ENCODE results near the gene IQCH. TPM values are rescaled to one million over a fixed set of nuclear protein-coding genes. Genes with fewer than 3 reads are reported as not detected.
A peak's percentile ranks its signal among the peaks of the same experiment; 100 is the strongest.

IQCH gene
- total RNA-seq, 1 experiment from 2014 or later = 1.9 TPM

- no peak for DNase-seq (ENCODE audit: low spot score)
Measured at GRCh38 chr15:67300266-67301025, 45.9 kb downstream of the IQCH start.

DNA sequence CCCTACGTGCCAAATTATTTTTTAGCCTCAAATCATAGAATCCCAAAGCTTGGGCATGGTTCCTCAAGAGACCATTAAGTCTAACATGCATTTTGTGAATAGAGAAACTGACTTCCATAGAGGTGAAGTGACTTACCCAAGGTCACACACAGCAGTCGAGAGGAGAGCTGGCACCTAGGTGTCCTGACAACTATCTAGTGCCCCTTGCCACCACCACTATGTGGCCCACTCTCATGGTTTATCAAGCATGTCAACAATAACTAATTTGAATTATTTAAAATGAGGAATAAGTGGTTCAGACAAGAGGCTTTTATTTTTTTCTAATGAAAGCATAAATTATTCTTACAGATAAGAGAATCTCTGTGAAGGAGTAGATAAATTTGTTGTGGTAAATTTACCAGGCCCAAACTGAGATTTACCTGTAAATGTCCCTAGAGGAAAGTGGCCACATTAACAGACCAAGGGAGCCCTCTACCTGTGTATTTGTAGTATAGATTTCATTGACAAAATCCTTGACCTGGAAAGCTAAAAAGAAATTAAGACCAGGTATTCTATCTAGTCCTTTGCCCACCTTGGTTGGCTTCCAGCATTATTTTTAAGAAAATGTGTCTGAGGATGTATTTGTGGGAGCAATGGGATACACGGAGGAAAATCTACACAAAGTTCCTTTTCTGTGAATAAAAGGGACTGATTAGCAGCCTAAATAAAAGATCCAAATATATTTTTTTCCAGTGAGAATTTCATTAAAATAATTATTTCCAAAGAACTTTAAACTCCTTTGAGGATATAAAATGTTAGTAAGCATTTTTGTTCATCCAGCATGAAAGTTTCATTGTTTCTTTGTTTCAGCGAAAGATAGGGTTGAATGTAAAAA lies 49.1 kb downstream of the IQCH start:
- peak; percentile 81 for DNase-seq (ENCODE audit: low spot score)

GRCh38 chr15:67304778-67305177 lies 50.2 kb downstream of the IQCH start:
- DNase-seq (ENCODE audit: low spot score) = no peak

DNA sequence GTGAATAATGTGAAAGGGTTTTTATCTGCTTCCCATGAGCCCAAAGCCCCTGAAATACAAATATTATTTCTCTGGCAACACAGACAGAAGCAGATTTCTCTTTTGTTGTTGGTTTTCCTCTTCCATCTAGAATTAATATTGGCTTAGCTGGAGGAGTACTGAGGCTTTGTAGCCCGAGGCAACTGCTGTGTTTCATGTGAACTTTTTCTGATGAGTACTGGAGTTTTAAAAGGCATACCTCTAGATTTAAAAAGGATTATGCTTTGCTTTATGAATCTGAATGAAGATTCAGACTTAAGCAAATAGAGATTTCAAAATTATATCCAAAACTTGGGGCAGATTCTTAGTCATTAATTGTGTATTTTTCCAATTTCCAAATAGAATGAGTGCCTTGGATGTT lies 50.9 kb downstream of the IQCH start:
- DNase-seq (ENCODE audit: low spot score) = no peak

- DNase-seq (ENCODE audit: low spot score) = no peak
Measured at GRCh38 chr15:67307156-67307555, 52.6 kb downstream of the IQCH start.

GRCh38 chr15:67307889-67308597 lies 53.5 kb downstream of the IQCH start:
- no peak for DNase-seq (ENCODE audit: low spot score)

GRCh38 chr15:67311731-67312130 lies 57.1 kb downstream of the IQCH start:
- DNase-seq (ENCODE audit: low spot score) = no peak

DNA sequence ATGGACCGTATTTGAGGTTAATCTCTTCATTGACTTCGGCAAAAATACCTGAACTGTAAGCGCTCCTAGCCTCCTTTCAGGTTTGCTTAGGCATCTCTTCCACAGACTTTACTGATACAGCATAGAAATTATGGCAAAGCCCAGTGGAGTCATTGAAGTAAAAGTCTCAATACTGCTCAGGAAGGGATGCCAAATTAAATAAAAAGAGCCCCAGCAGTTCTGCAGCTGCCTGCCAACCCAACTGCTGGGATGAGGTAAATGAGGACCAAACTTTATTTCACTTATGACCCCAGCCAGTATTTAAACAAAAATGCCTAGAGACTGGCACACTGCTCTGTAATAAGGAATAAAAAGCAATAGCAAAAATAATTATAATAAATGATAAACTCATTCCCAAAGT lies 65.4 kb downstream of the IQCH start:
- no peak for DNase-seq (ENCODE audit: low spot score)

DNA sequence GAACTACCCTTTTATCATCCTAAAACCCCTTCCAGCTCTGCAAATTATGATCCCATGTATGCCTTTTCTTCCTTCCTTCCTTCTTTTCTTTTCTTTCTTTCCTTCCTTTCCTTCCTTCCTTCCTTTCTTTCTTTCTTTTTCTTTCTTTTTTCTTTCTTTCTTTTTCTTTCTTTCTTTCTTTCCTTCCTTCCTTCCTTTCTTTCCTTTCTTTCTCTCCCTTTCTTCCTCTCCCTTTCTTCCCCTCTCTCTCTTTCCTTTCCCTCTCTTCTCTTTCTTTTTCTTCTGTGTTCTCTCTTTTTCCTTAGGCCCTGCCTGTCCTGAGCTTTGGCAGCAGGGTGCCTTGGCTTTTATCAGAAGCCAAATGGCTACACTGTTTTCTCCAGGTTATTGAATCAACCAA lies 66.8 kb downstream of the IQCH start:
- DNase-seq (ENCODE audit: low spot score) = no peak

DNA sequence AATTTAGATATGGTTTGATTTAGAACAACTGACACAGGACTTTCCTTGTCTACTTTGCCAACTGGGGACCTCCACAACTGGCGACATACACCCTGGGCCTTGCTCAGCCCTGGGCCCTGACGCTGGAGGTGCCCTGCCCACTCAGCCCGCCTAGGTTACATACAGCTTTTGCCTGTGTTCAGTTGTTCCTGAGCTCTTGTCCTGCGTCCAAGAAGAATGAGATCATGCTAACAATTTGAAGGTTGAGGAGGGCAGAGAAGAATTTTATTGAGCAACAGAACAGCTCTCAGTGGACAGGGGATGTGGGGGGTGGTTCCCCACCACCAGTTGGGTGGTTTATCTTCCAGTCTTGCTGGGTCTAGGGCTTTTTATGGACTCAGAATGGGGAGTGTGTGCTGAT lies 67.9 kb downstream of the IQCH start:
- DNase-seq (ENCODE audit: low spot score) = no peak

DNA sequence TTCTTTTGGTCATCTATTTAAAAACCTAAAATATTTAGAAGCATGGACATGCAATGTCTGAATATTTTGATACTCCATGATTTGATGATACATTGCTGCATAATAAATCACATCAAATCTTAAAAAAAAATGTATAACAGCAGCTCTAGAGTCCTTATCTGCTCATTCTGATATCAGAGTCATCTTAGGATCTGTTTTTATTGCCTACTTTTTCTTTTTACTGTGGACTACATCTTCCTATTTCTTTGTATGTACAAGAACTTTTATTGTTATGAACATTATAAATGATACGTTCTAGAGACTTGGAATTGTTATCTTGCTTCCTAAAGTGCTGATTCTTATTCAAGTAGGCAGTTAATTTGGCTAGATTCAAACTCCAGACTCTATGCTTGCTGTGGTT lies 72.7 kb downstream of the IQCH start:
- DNase-seq (ENCODE audit: low spot score) = no peak

DNA sequence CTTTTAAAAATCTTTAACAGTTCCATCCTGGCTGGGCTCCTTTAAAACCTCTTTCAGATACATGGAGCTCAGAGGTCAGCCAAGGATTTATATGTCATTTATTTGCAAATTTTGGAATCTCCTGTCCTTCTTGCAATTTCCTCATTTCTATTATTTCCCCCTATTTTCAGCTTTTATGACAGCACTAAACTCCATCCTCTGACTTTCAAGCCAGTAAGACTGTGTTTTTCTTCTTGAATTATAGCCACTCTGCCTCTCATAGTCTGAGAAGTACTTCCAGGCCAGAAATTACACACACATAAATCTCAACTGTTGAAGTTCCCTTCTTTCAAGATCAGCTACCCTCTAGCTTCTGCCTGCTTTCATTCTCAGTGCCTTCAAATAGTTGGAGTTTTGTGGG lies 73.2 kb downstream of the IQCH start:
- DNase-seq (ENCODE audit: low spot score) = no peak

DNA sequence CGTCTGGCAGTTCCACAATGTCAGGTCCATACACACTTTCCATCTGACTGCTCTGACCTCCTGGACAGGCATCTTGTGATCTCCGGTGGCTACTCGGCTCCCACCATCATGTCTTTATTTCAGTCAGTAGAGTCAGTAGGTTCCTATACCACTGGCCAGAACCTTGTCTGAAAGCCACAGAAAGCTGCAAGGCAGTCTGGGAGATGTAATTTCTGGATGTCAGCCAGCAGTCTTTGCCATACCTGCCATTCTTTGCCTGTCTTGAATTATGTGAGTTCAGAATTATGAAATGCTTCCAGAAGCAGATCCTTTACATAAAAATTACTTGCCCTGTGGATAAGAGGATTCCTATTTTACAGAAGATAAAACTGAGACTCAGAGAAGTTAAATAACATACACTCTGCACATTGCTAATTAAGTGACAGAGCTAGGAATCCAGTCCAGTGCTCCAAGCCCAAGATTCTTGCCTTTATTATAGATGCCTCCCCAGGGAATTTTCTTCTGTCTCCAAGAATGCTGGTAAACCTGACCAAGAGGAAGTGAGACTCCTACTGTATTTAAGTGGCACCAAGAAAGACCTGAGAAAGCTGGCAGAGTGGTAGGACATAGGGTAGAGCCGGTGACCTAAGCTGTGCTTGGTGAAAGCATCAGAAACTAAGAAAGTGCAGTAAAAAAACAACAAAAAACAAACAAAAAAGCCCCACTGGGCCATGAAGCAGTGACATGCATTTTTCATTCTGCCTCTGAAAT lies 75.6 kb downstream of the IQCH start:
- peak; percentile 26 for DNase-seq (ENCODE audit: low spot score)

DNA sequence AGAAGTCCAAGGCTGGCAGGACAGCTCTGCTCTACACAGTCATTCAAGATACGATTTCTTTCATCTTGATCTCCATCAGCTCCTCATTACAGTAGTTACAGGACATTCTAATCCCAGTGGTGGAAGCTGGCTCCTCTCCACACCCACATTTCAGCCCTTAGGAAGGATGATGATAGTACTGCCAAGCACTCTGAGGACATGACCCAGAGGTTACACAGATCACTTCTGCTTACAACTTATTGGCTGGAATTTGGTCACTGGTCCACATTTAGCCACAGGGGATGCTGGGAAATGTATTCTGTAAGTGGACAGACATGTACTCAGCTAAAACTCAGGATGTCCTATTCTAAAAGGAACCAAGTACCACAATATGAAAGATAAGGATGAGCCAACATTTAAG lies 77.1 kb downstream of the IQCH start:
- DNase-seq (ENCODE audit: low spot score) = no peak

DNA sequence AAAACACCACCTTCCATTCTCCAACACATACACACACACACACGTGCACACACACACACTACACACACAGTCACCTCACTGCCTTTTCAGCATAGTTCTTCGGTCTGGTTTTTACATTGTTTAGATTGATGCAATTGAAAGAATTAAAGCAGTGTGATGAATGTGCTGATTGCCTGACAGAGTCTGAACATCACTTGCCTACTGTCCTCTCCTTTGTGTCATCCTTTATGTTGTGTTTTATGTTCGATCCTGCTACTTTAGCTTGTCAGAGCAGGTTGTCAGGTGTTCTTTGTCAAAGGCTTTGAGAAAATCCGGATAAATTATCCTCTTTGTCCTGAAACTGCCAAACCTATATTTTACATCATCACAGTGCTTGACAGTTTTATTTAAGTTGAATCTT lies 80.4 kb downstream of the IQCH start:
- DNase-seq (ENCODE audit: low spot score) = no peak

GRCh38 chr15:67335534-67336222 lies 81.1 kb downstream of the IQCH start:
- peak; percentile 14 for DNase-seq (ENCODE audit: low spot score)

GRCh38 chr15:67340630-67341029 lies 86.0 kb downstream of the IQCH start:
- no peak for DNase-seq (ENCODE audit: low spot score)

DNA sequence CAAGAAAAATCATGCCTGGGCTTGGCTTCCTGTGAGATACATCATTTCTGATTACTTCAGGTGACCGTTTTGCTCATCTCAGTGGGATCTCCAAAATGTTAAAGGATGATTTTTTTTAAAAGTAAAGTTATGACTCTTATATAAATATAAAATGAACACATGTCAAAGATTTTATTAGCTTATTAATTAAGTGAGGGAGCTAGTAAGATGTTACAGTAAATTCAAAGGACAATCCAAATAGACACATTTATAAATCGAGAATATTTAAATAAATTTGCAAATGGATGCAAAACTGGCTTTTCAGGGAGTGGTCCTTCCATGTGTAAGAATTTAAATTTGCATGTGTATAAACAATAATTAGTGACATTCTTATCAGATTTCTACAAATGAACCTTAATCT lies 87.0 kb downstream of the IQCH start:
- DNase-seq (ENCODE audit: low spot score) = no peak

- no peak for DNase-seq (ENCODE audit: low spot score)
Measured at GRCh38 chr15:67343206-67343605, 88.6 kb downstream of the IQCH start.

GRCh38 chr15:67349634-67350033 lies 95.0 kb downstream of the IQCH start:
- DNase-seq (ENCODE audit: low spot score) = no peak

DNA sequence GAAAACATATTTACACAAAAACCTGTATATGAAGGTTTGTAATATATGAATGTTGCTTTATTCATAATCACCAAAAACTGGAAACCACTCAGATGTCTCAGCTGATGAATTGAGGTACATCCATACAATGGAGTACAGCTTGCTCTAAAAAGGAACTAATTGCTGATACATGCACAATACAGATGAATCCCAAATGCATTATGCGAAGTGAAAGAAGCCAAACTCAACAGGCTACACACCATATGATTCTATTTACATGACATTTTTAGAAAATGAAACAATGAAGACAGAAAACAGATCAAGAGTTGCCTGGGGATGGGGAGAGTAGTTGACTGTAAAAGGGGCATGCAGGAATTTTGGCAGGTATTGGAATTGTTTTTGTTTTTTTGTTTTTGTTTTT lies 95.5 kb downstream of the IQCH start:
- DNase-seq (ENCODE audit: low spot score) = no peak

All from HT-29 (cell line).